Ishikawa (cell line): ENCODE measurements around the gene SLC32A1.

Source experiments
- CEBPB ChIP-seq: IDR thresholded peaks from 2 replicates; pipeline ENCODE4 v1.6.1; 2012
- CREB1 ChIP-seq: IDR thresholded peaks from 2 replicates; pipeline ENCODE4 v1.6.1; 2012; ENCODE audit warnings: low read depth
- EGR1 ChIP-seq: IDR thresholded peaks from 2 replicates; pipeline ENCODE4 v1.6.1; 2012
- EP300 ChIP-seq: IDR thresholded peaks from 2 replicates; pipeline ENCODE4 v1.6.1; 2012; ENCODE audit warnings: borderline replicate concordance
- FOXM1 ChIP-seq: IDR thresholded peaks from 2 replicates; pipeline ENCODE4 v1.6.1; 2012; ENCODE audit warnings: low read depth, borderline replicate concordance
- NFIC ChIP-seq: IDR thresholded peaks from 2 replicates; pipeline ENCODE4 v1.6.1; 2012
- RAD21 ChIP-seq: IDR thresholded peaks from 2 replicates; pipeline ENCODE4 v1.6.1; 2012; ENCODE audit warnings: low read depth
- TAF1 ChIP-seq: IDR thresholded peaks from 2 replicates; pipeline ENCODE4 v1.6.1; 2012; ENCODE audit warnings: low read depth, mild to moderate bottlenecking
- TCF12 ChIP-seq: IDR thresholded peaks from 2 replicates; pipeline ENCODE4 v1.6.1; 2012; ENCODE audit warnings: low read depth
- TEAD4 ChIP-seq: IDR thresholded peaks from 2 replicates; pipeline ENCODE4 v1.6.1; 2012
- USF1 ChIP-seq: IDR thresholded peaks from 2 replicates; pipeline ENCODE4 v1.6.1; 2012
- YY1 ChIP-seq: IDR thresholded peaks from 2 replicates; pipeline ENCODE4 v1.6.1; 2012; ENCODE audit warnings: low read depth
- ZBTB7A ChIP-seq: IDR thresholded peaks from 2 replicates; pipeline ENCODE4 v1.6.1; 2012; ENCODE audit warnings: low read depth
- TF ChIP-seq, protein P1 (sequence below): IDR thresholded peaks from 2 replicates; pipeline ENCODE4 v1.6.1; 2012
- TF ChIP-seq, protein P2 (sequence below): IDR thresholded peaks from 2 replicates; pipeline ENCODE4 v1.6.1; 2012; ENCODE audit warnings: low read depth, mild to moderate bottlenecking

The SLC32A1 gene

DNA sequence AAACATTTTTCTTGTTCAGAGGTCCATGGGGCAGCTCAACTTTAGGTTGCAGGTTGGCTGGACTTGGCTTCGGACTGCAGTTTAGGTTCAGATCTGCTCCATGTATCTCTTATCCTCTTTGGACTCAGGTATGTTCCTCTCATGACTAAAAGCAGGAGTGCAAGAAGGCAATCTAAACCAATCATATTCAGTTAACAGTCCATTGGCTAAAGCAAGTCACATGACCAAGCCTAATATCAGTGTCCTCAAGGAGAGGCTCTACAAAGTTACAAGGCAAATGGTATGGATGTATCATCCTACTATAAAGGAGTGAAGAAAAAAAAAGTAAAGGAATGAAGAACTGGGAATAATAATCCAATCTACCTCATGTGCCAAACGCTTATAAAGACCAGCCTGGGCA, 21.5 kb downstream of the SLC32A1 start:
- TF ChIP-seq EP300: no peak
- peak; percentile 75 for TF ChIP-seq USF1
- TF ChIP-seq, protein P1, sequence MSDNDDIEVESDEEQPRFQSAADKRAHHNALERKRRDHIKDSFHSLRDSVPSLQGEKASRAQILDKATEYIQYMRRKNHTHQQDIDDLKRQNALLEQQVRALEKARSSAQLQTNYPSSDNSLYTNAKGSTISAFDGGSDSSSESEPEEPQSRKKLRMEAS: no peak
- no peak for TF ChIP-seq TEAD4
- TF ChIP-seq, protein P2, sequence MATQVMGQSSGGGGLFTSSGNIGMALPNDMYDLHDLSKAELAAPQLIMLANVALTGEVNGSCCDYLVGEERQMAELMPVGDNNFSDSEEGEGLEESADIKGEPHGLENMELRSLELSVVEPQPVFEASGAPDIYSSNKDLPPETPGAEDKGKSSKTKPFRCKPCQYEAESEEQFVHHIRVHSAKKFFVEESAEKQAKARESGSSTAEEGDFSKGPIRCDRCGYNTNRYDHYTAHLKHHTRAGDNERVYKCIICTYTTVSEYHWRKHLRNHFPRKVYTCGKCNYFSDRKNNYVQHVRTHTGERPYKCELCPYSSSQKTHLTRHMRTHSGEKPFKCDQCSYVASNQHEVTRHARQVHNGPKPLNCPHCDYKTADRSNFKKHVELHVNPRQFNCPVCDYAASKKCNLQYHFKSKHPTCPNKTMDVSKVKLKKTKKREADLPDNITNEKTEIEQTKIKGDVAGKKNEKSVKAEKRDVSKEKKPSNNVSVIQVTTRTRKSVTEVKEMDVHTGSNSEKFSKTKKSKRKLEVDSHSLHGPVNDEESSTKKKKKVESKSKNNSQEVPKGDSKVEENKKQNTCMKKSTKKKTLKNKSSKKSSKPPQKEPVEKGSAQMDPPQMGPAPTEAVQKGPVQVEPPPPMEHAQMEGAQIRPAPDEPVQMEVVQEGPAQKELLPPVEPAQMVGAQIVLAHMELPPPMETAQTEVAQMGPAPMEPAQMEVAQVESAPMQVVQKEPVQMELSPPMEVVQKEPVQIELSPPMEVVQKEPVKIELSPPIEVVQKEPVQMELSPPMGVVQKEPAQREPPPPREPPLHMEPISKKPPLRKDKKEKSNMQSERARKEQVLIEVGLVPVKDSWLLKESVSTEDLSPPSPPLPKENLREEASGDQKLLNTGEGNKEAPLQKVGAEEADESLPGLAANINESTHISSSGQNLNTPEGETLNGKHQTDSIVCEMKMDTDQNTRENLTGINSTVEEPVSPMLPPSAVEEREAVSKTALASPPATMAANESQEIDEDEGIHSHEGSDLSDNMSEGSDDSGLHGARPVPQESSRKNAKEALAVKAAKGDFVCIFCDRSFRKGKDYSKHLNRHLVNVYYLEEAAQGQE: no peak

DNA sequence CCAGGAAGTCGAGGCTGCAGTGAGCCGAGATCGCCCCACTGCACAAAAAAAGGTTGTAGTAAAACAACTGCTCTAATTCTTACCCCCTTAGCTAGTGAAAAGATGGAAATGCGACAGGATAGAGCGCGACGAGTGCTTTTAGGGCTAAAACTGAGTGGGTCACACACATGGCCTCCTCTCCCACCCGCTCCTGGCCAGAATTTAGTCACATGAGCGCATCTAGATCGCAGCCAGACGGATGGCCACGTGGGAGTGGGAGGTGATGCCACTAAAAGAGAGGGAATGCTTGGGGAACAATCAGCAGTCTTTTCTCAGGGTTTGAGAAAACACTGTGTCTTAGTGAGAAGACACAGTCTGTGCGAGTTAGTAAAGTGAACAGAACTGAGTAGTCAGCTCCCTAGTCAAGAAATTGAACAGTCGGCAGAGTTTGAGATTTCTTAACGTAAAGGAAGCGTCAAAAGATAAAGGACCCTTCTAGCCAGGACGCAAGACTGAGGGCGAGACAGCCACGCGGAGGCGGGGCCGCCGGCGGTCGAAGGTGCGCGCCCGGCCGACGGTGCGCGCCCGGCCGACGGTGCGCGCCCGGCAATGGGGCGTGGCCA, 23.3 kb downstream of the SLC32A1 start:
- TF ChIP-seq, protein P1: peak; percentile 81
- TF ChIP-seq YY1: no peak
- TF ChIP-seq RAD21: no peak

DNA sequence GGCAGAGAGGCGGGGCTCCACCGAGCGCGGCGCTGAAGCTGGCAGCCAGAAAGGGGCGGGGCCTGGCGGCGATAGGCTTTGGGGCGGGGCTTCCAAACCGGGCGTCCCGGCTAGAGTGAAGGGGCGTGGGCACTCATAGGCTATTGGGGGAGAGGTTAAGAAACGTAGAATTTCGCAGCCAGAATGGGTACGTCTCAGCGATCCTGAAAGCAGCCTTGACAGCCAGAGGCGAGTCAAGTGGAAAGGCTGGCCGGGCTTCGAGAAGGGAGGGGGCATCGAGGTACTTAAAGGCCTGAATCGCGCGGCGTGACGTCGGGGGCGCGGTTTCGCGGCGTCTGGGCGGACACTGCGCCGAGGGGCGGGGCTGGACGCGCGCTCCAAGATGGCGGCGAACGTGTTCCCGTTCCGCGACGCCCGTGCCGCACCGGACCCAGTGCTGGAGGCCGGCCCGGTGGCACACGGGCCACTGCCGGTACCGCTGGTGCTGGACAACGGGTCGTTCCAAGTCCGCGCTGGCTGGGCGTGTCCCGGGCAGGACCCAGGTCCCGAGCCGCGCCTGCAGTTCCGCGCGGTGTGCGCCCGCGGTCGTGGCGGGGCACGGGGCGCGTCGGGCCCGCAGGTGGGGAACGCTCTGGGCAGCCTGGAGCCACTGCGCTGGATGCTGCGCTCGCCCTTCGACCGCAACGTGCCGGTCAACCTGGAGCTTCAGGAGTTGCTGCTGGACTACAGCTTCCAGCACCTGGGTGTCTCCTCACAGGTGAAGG, 24.0 kb downstream of the SLC32A1 start, which contains the start of gene ACTR5:
ACTR5 (plus strand) TSS at position 364 of the 764 bp plus-strand sequence; CDS start at position 383, 19 bp downstream.
- TF ChIP-seq CREB1 (peak; percentile 45; the same call in 1 of the 2 replicates), RAD21 (no peak), CEBPB (no peak), TEAD4 (no peak), NFIC (0 out of 2 replicates have a peak, but pooled peaks have one; percentile 23), EGR1 (no peak), ZBTB7A (no peak), FOXM1 (no peak), EP300 (no peak), USF1 (no peak), YY1 (peak; percentile 95), TAF1 (peak; percentile 82), TCF12 (no peak)
- TF ChIP-seq, protein P1: no peak; the same call in none of the 2 replicates
- TF ChIP-seq, protein P2: no peak; the same call in 1 of the 2 replicates

- no peak for TF ChIP-seq CEBPB
- no peak for TF ChIP-seq FOXM1
- TF ChIP-seq EP300: no peak
- TF ChIP-seq ZBTB7A: no peak
- TF ChIP-seq TAF1: no peak
- TF ChIP-seq, protein P2: no peak
- no peak for TF ChIP-seq CREB1
- TF ChIP-seq USF1: no peak
- TF ChIP-seq YY1: no peak
- no peak for TF ChIP-seq RAD21
- no peak for TF ChIP-seq EGR1
- TF ChIP-seq TEAD4: no peak
- TF ChIP-seq, protein P1: no peak
- no peak for TF ChIP-seq NFIC
These were observed 24.5 kb downstream of the SLC32A1 start for GRCh38 chr20:38748861-38749149.
